H9 (cell line): Measurements from ENCODE around the gene MACROD1. TPM values are rescaled to one million over a fixed set of nuclear protein-coding genes. Genes with fewer than 3 reads are reported as not detected.

Experiments used
- DNase-seq: peaks from one replicate; pipeline ENCODE4 v3.0.0-alpha.2; 2017
- H2AFZ ChIP-seq: one replicate; pipeline ENCODE4 v1.6.1; 2013; ENCODE audit warnings: mild to moderate bottlenecking, low read length, control low read depth, moderate library complexity
- H2AK5ac ChIP-seq: 2 replicates; pipeline ENCODE4 v1.6.1; 2013; ENCODE audit warnings: low read length, control low read depth, mixed read lengths; ENCODE audit not compliant: insufficient read length
- H2BK120ac ChIP-seq: one replicate; pipeline ENCODE4 v1.6.1; 2013; ENCODE audit warnings: low read depth, mild to moderate bottlenecking, low read length, control low read depth, inconsistent platforms; ENCODE audit not compliant: poor library complexity, severe bottlenecking
- H2BK12ac ChIP-seq: 2 replicates; pipeline ENCODE4 v1.6.1; 2013; ENCODE audit warnings: low read length, control low read depth, mixed read lengths, low read depth; ENCODE audit not compliant: insufficient read length
- H2BK15ac ChIP-seq: 2 replicates; pipeline ENCODE4 v1.6.1; 2013; ENCODE audit warnings: low read depth, low read length, control low read depth
- H2BK20ac ChIP-seq: one replicate; pipeline ENCODE4 v1.6.1; 2013; ENCODE audit warnings: low read depth, mild to moderate bottlenecking, low read length, control low read depth, inconsistent platforms; ENCODE audit not compliant: poor library complexity, severe bottlenecking
- H2BK5ac ChIP-seq: 2 replicates; pipeline ENCODE4 v1.6.1; 2013; ENCODE audit warnings: low read length, control low read depth, mixed read lengths; ENCODE audit not compliant: insufficient read length
- H3K14ac ChIP-seq: 2 replicates; pipeline ENCODE4 v1.6.1; 2013; ENCODE audit warnings: low read length, control low read depth; ENCODE audit not compliant: insufficient read depth
- H3K18ac ChIP-seq: 2 replicates; pipeline ENCODE4 v1.6.1; 2013; ENCODE audit warnings: low read depth, mild to moderate bottlenecking, mixed read lengths, low read length, control low read depth; ENCODE audit not compliant: insufficient read length
- H3K23ac ChIP-seq: 2 replicates; pipeline ENCODE4 v1.6.1; 2013; ENCODE audit warnings: low read length, control low read depth, mixed read lengths, low read depth; ENCODE audit not compliant: insufficient read length
- H3K23me2 ChIP-seq: 2 replicates; pipeline ENCODE4 v1.6.1; 2013; ENCODE audit warnings: low read depth, mild to moderate bottlenecking, mixed read lengths, low read length, control low read depth; ENCODE audit not compliant: insufficient read length, poor library complexity, severe bottlenecking
- H3K27ac ChIP-seq: 2 replicates; pipeline ENCODE4 v1.5.1; 2013; ENCODE audit warnings: low read length, control low read depth, mixed read lengths, low read depth; ENCODE audit not compliant: insufficient read length
- H3K27me3 ChIP-seq: 2 replicates; pipeline ENCODE4 v1.6.1; 2013; ENCODE audit warnings: low read length, control low read depth, inconsistent platforms; ENCODE audit not compliant: insufficient read depth
- H3K4ac ChIP-seq: 2 replicates; pipeline ENCODE4 v1.6.1; 2013; ENCODE audit warnings: low read depth, mild to moderate bottlenecking, control low read depth, inconsistent platforms, low read length, moderate library complexity
- H3K4me1 ChIP-seq: 2 replicates; pipeline ENCODE4 v1.6.1; 2013; ENCODE audit warnings: low read length, control low read depth, inconsistent platforms; ENCODE audit not compliant: insufficient read depth
- H3K4me2 ChIP-seq: 2 replicates; pipeline ENCODE4 v1.6.1; 2013; ENCODE audit warnings: low read length, control low read depth, mixed read lengths; ENCODE audit not compliant: insufficient read length, insufficient read depth
- H3K56ac ChIP-seq: 2 replicates; pipeline ENCODE4 v1.6.1; 2013; ENCODE audit warnings: low read depth, mild to moderate bottlenecking, mixed read lengths, low read length, control low read depth; ENCODE audit not compliant: insufficient read length
- H3K79me1 ChIP-seq: 2 replicates; pipeline ENCODE4 v1.6.1; 2013; ENCODE audit warnings: low read depth, mild to moderate bottlenecking, moderate library complexity, low read length, control low read depth, inconsistent platforms; ENCODE audit not compliant: insufficient read depth, poor library complexity, severe bottlenecking
- H3K79me2 ChIP-seq: 2 replicates; pipeline ENCODE4 v1.6.1; 2013; ENCODE audit warnings: low read length, control low read depth, inconsistent platforms; ENCODE audit not compliant: insufficient read depth
- H3K9ac ChIP-seq: 2 replicates; pipeline ENCODE4 v1.6.1; 2013; ENCODE audit warnings: low read length, control low read depth, mixed read lengths; ENCODE audit not compliant: insufficient read length; ENCODE audit errors: extremely low read depth
- H3K9me3 ChIP-seq: one replicate; pipeline ENCODE4 v1.6.1; 2013; ENCODE audit warnings: low read depth, low read length, inconsistent platforms; ENCODE audit not compliant: control insufficient read depth
- H3T11ph ChIP-seq: one replicate; pipeline ENCODE4 v1.6.1; 2013; ENCODE audit warnings: mild to moderate bottlenecking, low read length, control low read depth, inconsistent platforms
- H4K20me1 ChIP-seq: one replicate; pipeline ENCODE4 v1.6.1; 2013; ENCODE audit not compliant: control insufficient read depth, insufficient read length, insufficient read depth
- H4K5ac ChIP-seq: 2 replicates; pipeline ENCODE4 v1.6.1; 2013; ENCODE audit warnings: low read depth, mild to moderate bottlenecking, mixed read lengths, low read length, control low read depth; ENCODE audit not compliant: insufficient read length
- H4K8ac ChIP-seq: replicated peaks from 2 replicates; pipeline ENCODE4 v1.6.1; 2013; ENCODE audit warnings: low read length, control low read depth, mixed read lengths, low read depth; ENCODE audit not compliant: insufficient read length
- H4K91ac ChIP-seq: 2 replicates; pipeline ENCODE4 v1.6.1; 2013; ENCODE audit warnings: low read depth, mild to moderate bottlenecking, moderate library complexity, mixed read lengths, low read length, control low read depth; ENCODE audit not compliant: insufficient read length
- H3K27ac Mint-ChIP-seq, 3 experiments: 2 replicates in 2 of 3; 3 replicates in 1 of 3; pipeline ENCODE4 v1.8.0; 2020 to 2021; ENCODE audit warnings: mixed read lengths in 3 of 3, mild to moderate bottlenecking in 1 of 3, moderate library complexity in 1 of 3
- H3K27me3 Mint-ChIP-seq: 2 replicates; pipeline ENCODE4 v1.8.0; 2021; ENCODE audit warnings: low read depth, mild to moderate bottlenecking, moderate library complexity, mixed read lengths
- H3K36me3 Mint-ChIP-seq, 3 experiments: 2 replicates in 2 of 3; 3 replicates in 1 of 3; pipeline ENCODE4 v1.8.0; 2020 to 2021; ENCODE audit warnings: low read depth in 3 of 3, mixed read lengths in 3 of 3; ENCODE audit not compliant: insufficient read depth in 1 of 3
- H3K4me1 Mint-ChIP-seq, 2 experiments: 2 replicates each; pipeline ENCODE4 v1.8.0; 2020; ENCODE audit warnings: mixed read lengths in 2 of 2
- H3K4me3 Mint-ChIP-seq, 2 experiments: 2 replicates in 1 of 2; 3 replicates in 1 of 2; pipeline ENCODE4 v1.8.0; 2020 to 2021; ENCODE audit warnings: mild to moderate bottlenecking in 2 of 2, mixed read lengths in 2 of 2, moderate library complexity in 1 of 2
- H3K9me3 Mint-ChIP-seq, 2 experiments: 2 replicates in 1 of 2; 3 replicates in 1 of 2; pipeline ENCODE4 v1.8.0; 2020; ENCODE audit warnings: mild to moderate bottlenecking in 2 of 2, mixed read lengths in 2 of 2, moderate library complexity in 1 of 2
- CTCF ChIP-seq: fragments of 200-600 bp; sonication (generic); conservative IDR thresholded peaks from 3 replicates; pipeline ENCODE4 v1.8.0; 2021; ENCODE audit warnings: antibody characterized with exemption, mild to moderate bottlenecking
- WGBS: extraction: QIAGEN DNeasy Blood & Tissue Kit; methylation state at CpG from one replicate; pipeline ENCODE4 v1.1.7; 2013; ENCODE audit warnings: missing lambda C conversion rate, low lambda C conversion rate, mixed read lengths; ENCODE audit not compliant: insufficient read length; ENCODE audit errors: extremely low coverage; 5-methylcytosine and 5-hydroxymethylcytosine counted together
- total RNA-seq: library from RNA; stranded (reverse); gene quantifications from 2 replicates; pipeline ENCODE4 v1.2.1, GENCODE V29; 2021

The MACROD1 gene
- total RNA-seq, 1 experiment from 2014 or later: 21.2 TPM

- no peak for DNase-seq
- no CpG with 5 or more reads among the region's 8 CpGs for WGBS
- H3K4me2 ChIP-seq: no peak overlapping the region
- no peaks in the 10 kb centered on the region for H3K79me2 ChIP-seq
- H2BK5ac ChIP-seq: no peak overlapping the region
- no peak overlapping the region for H3K18ac ChIP-seq
- Mint-ChIP-seq H3K27me3 (peaks cover 23% of the 10 kb centered on the region), H3K27ac (no peak overlapping the region), H3K4me1 (peaks cover 3 to 20% of the 10 kb centered on the region in 2 experiments; a peak in 3 of 4 replicates), H3K9me3 (no peaks in the 10 kb centered on the region; a peak in 1 of 5 replicates), H3K36me3 (no peaks in the 10 kb centered on the region; a peak in 1 of 7 replicates), H3K4me3 (no peak overlapping the region)
- H3K4ac ChIP-seq: no peak overlapping the region
- H3K27me3 ChIP-seq: peaks cover 3% of the 10 kb centered on the region; the same call in 1 of the 2 replicates
- no peak overlapping the region for H3K56ac ChIP-seq
- no peak overlapping the region for H3K9ac ChIP-seq
- no peak overlapping the region for H3K27ac ChIP-seq
- H2AK5ac ChIP-seq: no peak overlapping the region
- no peak overlapping the region for H2BK12ac ChIP-seq
- no peak overlapping the region for H2BK20ac ChIP-seq
- no peaks in the 10 kb centered on the region for H3K4me1 ChIP-seq
- H2AFZ ChIP-seq: no peak overlapping the region
- no peak overlapping the region for H4K91ac ChIP-seq
- TF ChIP-seq CTCF: no peak
- no peak overlapping the region for H4K5ac ChIP-seq
- H2BK15ac ChIP-seq: no peak overlapping the region
- H3K14ac ChIP-seq: no peak overlapping the region; the same call in 1 of the 2 replicates
- H2BK120ac ChIP-seq: no peak overlapping the region
- no peaks in the 10 kb centered on the region for H3K9me3 ChIP-seq
- H3T11ph ChIP-seq: no peak overlapping the region
- H4K20me1 ChIP-seq: no peaks in the 10 kb centered on the region
- H3K23ac ChIP-seq: no peak overlapping the region
- no peaks in the 10 kb centered on the region for H3K23me2 ChIP-seq
- no peak overlapping the region for H4K8ac ChIP-seq
- H3K79me1 ChIP-seq: no peaks in the 10 kb centered on the region
Observed at GRCh38 chr11:64140082-64140481, 25.8 kb downstream of the MACROD1 start.
